Trophoblast cell (in vitro differentiated cells and primary cell): ENCODE results near the gene TMPRSS11D.

Source experiments
- DNase-seq, 2 donors: peaks; one replicate each; pipeline ENCODE4 v3.0.0-alpha.2; 2016
- H2AFZ ChIP-seq: 2 replicates; pipeline ENCODE4 v1.6.1; 2013; ENCODE audit warnings: low read length, moderate library complexity, mild to moderate bottlenecking; ENCODE audit not compliant: insufficient read depth, poor library complexity
- H2AK5ac ChIP-seq: 2 replicates; pipeline ENCODE4 v1.6.1; 2013; ENCODE audit warnings: mild to moderate bottlenecking, low read length
- H2BK120ac ChIP-seq: 2 replicates; pipeline ENCODE4 v1.6.1; 2013; ENCODE audit warnings: low read length, mild to moderate bottlenecking, moderate library complexity; ENCODE audit not compliant: insufficient read depth, poor library complexity
- H2BK12ac ChIP-seq: 2 replicates; pipeline ENCODE4 v1.6.1; 2013; ENCODE audit warnings: mild to moderate bottlenecking, low read length, moderate library complexity
- H2BK5ac ChIP-seq: 2 replicates; pipeline ENCODE4 v1.6.1; 2013; ENCODE audit warnings: low read length, low read depth, moderate library complexity, mild to moderate bottlenecking; ENCODE audit not compliant: poor library complexity
- H3K14ac ChIP-seq: 2 replicates; pipeline ENCODE4 v1.6.1; 2013; ENCODE audit warnings: mild to moderate bottlenecking, low read length
- H3K18ac ChIP-seq: 2 replicates; pipeline ENCODE4 v1.6.1; 2013; ENCODE audit warnings: mild to moderate bottlenecking, low read length
- H3K23ac ChIP-seq: 2 replicates; pipeline ENCODE4 v1.6.1; 2013; ENCODE audit warnings: low read length
- H3K27ac ChIP-seq: 2 replicates; pipeline ENCODE4 v1.5.1; 2013; ENCODE audit warnings: low read depth, mild to moderate bottlenecking, inconsistent platforms, low read length, moderate library complexity
- H3K27me3 ChIP-seq: 2 replicates; pipeline ENCODE4 v1.6.1; 2013; ENCODE audit warnings: inconsistent platforms, mild to moderate bottlenecking, low read length, moderate library complexity; ENCODE audit not compliant: insufficient read depth
- H3K36me3 ChIP-seq, 2 experiments: 1 replicate in 1 of 2; 2 replicates in 1 of 2; pipeline ENCODE4 v1.6.1; 2013; ENCODE audit warnings: low read length in 2 of 2, mild to moderate bottlenecking in 2 of 2, moderate library complexity in 1 of 2; ENCODE audit not compliant: insufficient read depth in 2 of 2, control insufficient read depth in 1 of 2
- H3K4ac ChIP-seq: 2 replicates; pipeline ENCODE4 v1.6.1; 2013; ENCODE audit warnings: low read depth, mild to moderate bottlenecking, low read length, moderate library complexity
- H3K4me1 ChIP-seq, 2 experiments: 1 replicate in 1 of 2; 2 replicates in 1 of 2; pipeline ENCODE4 v1.6.1; 2013; ENCODE audit warnings: low read length in 2 of 2, mild to moderate bottlenecking in 2 of 2, moderate library complexity in 1 of 2; ENCODE audit not compliant: insufficient read depth in 2 of 2, control insufficient read depth in 1 of 2
- H3K4me2 ChIP-seq: 2 replicates; pipeline ENCODE4 v1.6.1; 2013; ENCODE audit warnings: inconsistent platforms, mild to moderate bottlenecking, low read length, moderate library complexity
- H3K4me3 ChIP-seq: 2 replicates; pipeline ENCODE4 v1.5.1; 2013; ENCODE audit warnings: mild to moderate bottlenecking, low read depth, low read length, inconsistent platforms
- H3K79me1 ChIP-seq: one replicate; pipeline ENCODE4 v1.6.1; 2013; ENCODE audit warnings: low read length
- H3K79me2 ChIP-seq: 2 replicates; pipeline ENCODE4 v1.6.1; 2013; ENCODE audit warnings: low read length, mild to moderate bottlenecking; ENCODE audit not compliant: control insufficient read depth, insufficient read depth, poor library complexity
- H3K9ac ChIP-seq: 2 replicates; pipeline ENCODE4 v1.6.1; 2013; ENCODE audit warnings: mild to moderate bottlenecking, low read length
- H3K9me3 ChIP-seq: 2 replicates; pipeline ENCODE4 v1.6.1; 2013; ENCODE audit warnings: low read depth, mild to moderate bottlenecking, control low read depth, inconsistent platforms, low read length; ENCODE audit not compliant: insufficient read depth
- H4K12ac ChIP-seq: 2 replicates; pipeline ENCODE4 v1.6.1; 2013; ENCODE audit warnings: low read depth, mild to moderate bottlenecking, low read length, moderate library complexity
- H4K8ac ChIP-seq: 2 replicates; pipeline ENCODE4 v1.6.1; 2013; ENCODE audit warnings: low read depth, mild to moderate bottlenecking, low read length, moderate library complexity
- H4K91ac ChIP-seq: one replicate; pipeline ENCODE4 v1.6.1; 2013; ENCODE audit warnings: low read depth, mild to moderate bottlenecking, low read length, moderate library complexity
- WGBS: extraction: QIAGEN DNeasy Blood & Tissue Kit; methylation state at CpG from one replicate; pipeline ENCODE4 v1.1.7; 2013; ENCODE audit warnings: missing lambda C conversion rate; ENCODE audit not compliant: insufficient read length, insufficient coverage; ENCODE audit errors: extremely low coverage; 5-methylcytosine and 5-hydroxymethylcytosine counted together

The TMPRSS11D gene

GRCh38 chr4:67911141-67911540, 27.3 kb upstream of the TMPRSS11D start:
- no peak for DNase-seq
- H3K79me2 ChIP-seq, result no peaks in the 10 kb centered on the region
- H3K27ac ChIP-seq, result no peak overlapping the region
- no peaks in the 10 kb centered on the region for H3K27me3 ChIP-seq
- H4K8ac ChIP-seq, result no peak overlapping the region
- no peaks in the 10 kb centered on the region for H3K9me3 ChIP-seq
- no peaks in the 10 kb centered on the region for H3K36me3 ChIP-seq
- H4K12ac ChIP-seq, result no peak overlapping the region
- no peak overlapping the region for H4K91ac ChIP-seq
- no peaks in the 10 kb centered on the region for H3K4me1 ChIP-seq
- no peak overlapping the region for H2BK5ac ChIP-seq
- H3K4me2 ChIP-seq, result no peak overlapping the region
- H2BK12ac ChIP-seq, result no peak overlapping the region
- WGBS, result no CpG with 5 or more reads among the region's 4 CpGs
- H3K9ac ChIP-seq, result no peak overlapping the region
- no peaks in the 10 kb centered on the region for H3K79me1 ChIP-seq
- H3K18ac ChIP-seq, result no peak overlapping the region
- H3K4me3 ChIP-seq, result no peak overlapping the region
- no peak overlapping the region for H3K4ac ChIP-seq
- H3K23ac ChIP-seq, result no peak overlapping the region
- H2BK120ac ChIP-seq, result no peak overlapping the region
- H2AFZ ChIP-seq, result no peak overlapping the region
- H3K14ac ChIP-seq, result no peak overlapping the region
- no peak overlapping the region for H2AK5ac ChIP-seq

DNA sequence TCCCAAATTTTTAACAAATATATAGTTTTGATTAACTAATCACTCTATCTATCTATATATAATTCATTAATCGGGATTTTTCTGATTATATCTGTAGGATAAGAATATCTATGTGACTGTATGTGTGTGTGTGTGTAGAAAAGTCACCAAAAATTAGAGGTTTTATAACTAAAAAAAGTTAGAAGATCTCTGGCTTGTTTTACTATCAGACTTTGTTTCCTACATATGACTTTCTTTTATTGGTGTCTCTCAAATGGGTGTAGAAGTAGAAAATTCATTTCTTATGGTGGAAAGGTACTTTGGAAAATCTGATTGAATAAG, 26.7 kb upstream of the TMPRSS11D start:
- Histone ChIP-seq H3K79me2 (no peaks in the 10 kb centered on the region), H2AFZ (no peak overlapping the region), H2BK5ac (no peak overlapping the region), H3K4me2 (no peak overlapping the region), H3K27me3 (no peaks in the 10 kb centered on the region), H2BK12ac (no peak overlapping the region), H2BK120ac (no peak overlapping the region), H4K12ac (no peak overlapping the region), H3K23ac (no peak overlapping the region), H2AK5ac (no peak overlapping the region), H4K91ac (no peak overlapping the region), H3K14ac (no peak overlapping the region), H3K27ac (no peak overlapping the region), H3K18ac (no peak overlapping the region), H3K9me3 (no peaks in the 10 kb centered on the region), H3K4ac (no peak overlapping the region), H3K36me3 (no peaks in the 10 kb centered on the region), H3K4me3 (no peak overlapping the region), H3K79me1 (no peaks in the 10 kb centered on the region), H3K9ac (no peak overlapping the region), H4K8ac (no peak overlapping the region), H3K4me1 (no peaks in the 10 kb centered on the region)
- DNase-seq, result no peak
- WGBS, result no CpG with 5 or more reads among the region's 1 CpG

DNA sequence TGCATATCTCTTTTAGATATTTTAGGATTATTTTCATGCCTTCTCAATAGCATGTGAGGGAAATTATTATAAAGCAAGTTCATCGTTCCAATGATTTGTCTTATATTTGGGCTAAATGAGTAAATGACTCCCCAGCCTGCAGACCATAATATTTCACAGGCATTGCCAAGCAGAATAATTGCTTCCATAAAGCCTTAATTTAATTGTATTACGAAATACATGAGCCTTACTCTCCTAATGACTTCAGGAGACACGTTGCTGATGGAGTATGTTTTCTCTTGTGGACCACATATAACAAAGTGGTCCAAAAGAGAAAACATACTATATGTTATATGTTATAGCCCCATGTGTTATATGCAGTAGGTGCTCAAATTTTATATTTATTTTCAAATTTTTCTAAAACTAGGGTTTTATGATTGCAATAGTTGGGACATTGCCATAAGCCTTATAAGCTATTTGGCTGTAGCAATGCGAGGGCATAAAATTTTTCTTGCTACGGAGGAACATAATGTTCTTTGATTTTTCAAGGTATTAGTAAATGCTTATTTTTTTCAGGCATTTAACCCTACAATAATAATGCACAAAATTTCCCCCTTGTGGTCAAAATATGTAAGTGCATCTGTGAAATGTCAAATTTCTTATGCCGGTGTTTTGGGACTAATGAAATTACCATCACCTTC, 26.2 kb upstream of the TMPRSS11D start:
- H4K8ac ChIP-seq, result no peak overlapping the region
- no peak overlapping the region for H3K23ac ChIP-seq
- peak in 1 of 2 donors; percentile 70 for DNase-seq
- no peak overlapping the region for H3K4me3 ChIP-seq
- no peak overlapping the region for H2BK120ac ChIP-seq
- no peak overlapping the region for H3K18ac ChIP-seq
- no peak overlapping the region for H3K4me2 ChIP-seq
- H4K91ac ChIP-seq, result no peak overlapping the region
- no peaks in the 10 kb centered on the region for H3K9me3 ChIP-seq
- no peaks in the 10 kb centered on the region for H3K4me1 ChIP-seq
- no peaks in the 10 kb centered on the region for H3K79me1 ChIP-seq
- no peak overlapping the region for H2AK5ac ChIP-seq
- no peak overlapping the region for H3K4ac ChIP-seq
- no peak overlapping the region for H3K14ac ChIP-seq
- H3K27ac ChIP-seq, result no peak overlapping the region
- WGBS, result no CpG with 5 or more reads among the region's 6 CpGs
- H3K9ac ChIP-seq, result no peak overlapping the region
- no peaks in the 10 kb centered on the region for H3K79me2 ChIP-seq
- no peak overlapping the region for H2BK12ac ChIP-seq
- H3K36me3 ChIP-seq, result no peaks in the 10 kb centered on the region
- H2AFZ ChIP-seq, result no peak overlapping the region
- no peaks in the 10 kb centered on the region for H3K27me3 ChIP-seq
- no peak overlapping the region for H4K12ac ChIP-seq
- H2BK5ac ChIP-seq, result no peak overlapping the region

DNA sequence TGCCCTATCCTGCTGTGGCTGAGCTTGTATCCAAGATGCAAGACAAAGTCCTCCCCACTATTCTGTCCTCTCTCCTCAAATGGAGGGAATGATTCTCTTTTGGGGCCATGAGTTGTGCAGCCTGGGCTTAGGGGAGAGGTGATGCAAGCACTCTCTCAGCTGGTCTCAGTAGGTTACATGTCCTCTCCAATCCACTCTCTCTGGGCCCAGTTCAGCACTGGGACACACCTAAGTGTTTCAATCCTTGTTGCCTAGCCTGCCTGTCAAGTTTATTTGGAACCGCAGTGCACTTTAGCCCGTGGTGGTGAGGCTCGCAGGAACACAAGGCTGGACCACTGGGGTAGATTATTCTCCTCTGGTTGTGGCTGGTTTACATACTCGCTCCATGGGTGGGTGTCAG, 23.8 kb upstream of the TMPRSS11D start:
- no peak overlapping the region for H2BK120ac ChIP-seq
- H3K79me1 ChIP-seq, result no peaks in the 10 kb centered on the region
- no peak overlapping the region for H2AFZ ChIP-seq
- H4K8ac ChIP-seq, result no peak overlapping the region
- no peaks in the 10 kb centered on the region for H3K9me3 ChIP-seq
- H3K36me3 ChIP-seq, result no peaks in the 10 kb centered on the region
- H2BK5ac ChIP-seq, result no peak overlapping the region
- no peaks in the 10 kb centered on the region for H3K4me1 ChIP-seq
- H3K4ac ChIP-seq, result no peak overlapping the region
- no peak for DNase-seq
- H3K14ac ChIP-seq, result no peak overlapping the region
- H3K23ac ChIP-seq, result no peak overlapping the region
- H4K91ac ChIP-seq, result no peak overlapping the region
- H3K27me3 ChIP-seq, result no peaks in the 10 kb centered on the region
- no peak overlapping the region for H2AK5ac ChIP-seq
- no peak overlapping the region for H3K27ac ChIP-seq
- no peak overlapping the region for H3K18ac ChIP-seq
- no CpG with 5 or more reads among the region's 4 CpGs for WGBS
- H3K4me3 ChIP-seq, result no peak overlapping the region
- H2BK12ac ChIP-seq, result no peak overlapping the region
- H3K79me2 ChIP-seq, result no peaks in the 10 kb centered on the region
- no peak overlapping the region for H3K9ac ChIP-seq
- no peak overlapping the region for H3K4me2 ChIP-seq
- no peak overlapping the region for H4K12ac ChIP-seq
